Measurements from ENCODE around the gene THBS3. TPM values are rescaled to one million over a fixed set of nuclear protein-coding genes. Genes with fewer than 3 reads are reported as not detected.

The THBS3 gene
- total and polyA plus RNA-seq, 9 of the 15 experiments (the other 6 are each of a cell fraction or from before 2014, with no cell fraction given), result 0.59 to 8.3 (median 3.2) TPM

DNA sequence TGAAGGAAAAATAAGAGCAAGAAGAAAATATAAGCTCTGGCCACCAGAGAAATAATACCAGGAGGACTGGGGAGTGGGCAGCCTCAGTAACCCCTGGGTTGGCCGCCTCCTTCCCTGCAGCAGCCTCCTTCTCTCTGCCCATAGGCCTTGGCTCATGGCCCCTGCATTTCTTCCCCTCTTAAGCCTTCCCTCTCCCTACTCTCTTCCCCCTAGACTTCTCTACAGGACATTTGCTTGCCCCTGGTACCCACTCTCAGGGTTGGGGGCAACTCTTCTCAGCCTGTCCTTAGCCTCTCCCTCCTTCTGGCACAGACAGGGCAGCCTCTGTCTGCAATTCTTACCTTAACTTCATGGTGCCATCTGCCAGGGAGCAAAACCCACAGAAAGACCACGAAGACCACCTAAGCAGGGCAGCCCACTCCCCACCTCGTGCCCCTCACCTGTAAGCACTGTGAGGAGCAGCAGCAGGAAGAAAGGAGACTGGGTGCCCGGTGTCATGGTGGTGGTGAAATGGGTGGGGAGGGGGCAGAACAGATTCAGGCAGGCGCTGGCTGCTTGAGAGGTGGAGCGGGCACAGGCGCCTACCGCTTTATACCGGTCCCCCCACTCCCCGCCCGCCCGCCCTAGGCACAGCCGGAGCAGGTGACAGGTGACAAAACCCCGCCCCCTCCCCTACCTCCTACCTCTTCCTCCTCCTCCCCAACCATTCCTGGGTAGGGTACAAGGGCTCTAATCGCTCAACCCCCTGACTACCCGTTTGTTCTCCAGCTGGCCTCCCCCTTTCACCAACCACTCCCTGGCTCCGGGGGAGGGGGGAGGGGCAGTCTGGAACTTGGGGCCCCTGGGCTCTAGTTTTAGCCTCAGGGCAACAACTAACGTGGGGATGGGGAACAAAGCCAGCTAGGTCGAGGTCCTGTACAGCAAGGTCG lies 15.1 kb downstream of the THBS3 start (continued):
- TF ChIP-seq MCM3 (IDR thresholded peaks at IDR 0.05) (no peak), TGIF2 (CRISPR knock-in tag; IDR thresholded peaks at IDR 0.05) (no peak), ZNF77 (CRISPR knock-in tag; IDR thresholded peaks at IDR 0.05) (no peak), XRCC3 (IDR thresholded peaks at IDR 0.05) (no peak), TAF15 (IDR thresholded peaks at IDR 0.05; ENCODE audit: low read depth, low read length) (no peak), NCOR1 (IDR thresholded peaks at IDR 0.05) (no peak), PTTG1 (tag; IDR thresholded peaks at IDR 0.05; ENCODE audit: low read depth) (no peak), CCNT2 (IDR thresholded peaks at IDR 0.05; ENCODE audit: borderline replicate concordance, extremely low read depth, insufficient read length, low read depth, low read length) (no peak), NRF1 (conservative IDR thresholded peaks at IDR 0.05 in 1 of 2, IDR thresholded peaks at IDR 0.05 in 1 of 2) (no peak), NFATC3 (IDR thresholded peaks at IDR 0.05) (no peak)
- TF ChIP-seq, protein P1, sequence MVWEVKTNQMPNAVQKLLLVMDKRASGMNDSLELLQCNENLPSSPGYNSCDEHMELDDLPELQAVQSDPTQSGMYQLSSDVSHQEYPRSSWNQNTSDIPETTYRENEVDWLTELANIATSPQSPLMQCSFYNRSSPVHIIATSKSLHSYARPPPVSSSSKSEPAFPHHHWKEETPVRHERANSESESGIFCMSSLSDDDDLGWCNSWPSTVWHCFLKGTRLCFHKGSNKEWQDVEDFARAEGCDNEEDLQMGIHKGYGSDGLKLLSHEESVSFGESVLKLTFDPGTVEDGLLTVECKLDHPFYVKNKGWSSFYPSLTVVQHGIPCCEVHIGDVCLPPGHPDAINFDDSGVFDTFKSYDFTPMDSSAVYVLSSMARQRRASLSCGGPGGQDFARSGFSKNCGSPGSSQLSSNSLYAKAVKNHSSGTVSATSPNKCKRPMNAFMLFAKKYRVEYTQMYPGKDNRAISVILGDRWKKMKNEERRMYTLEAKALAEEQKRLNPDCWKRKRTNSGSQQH (CRISPR knock-in tag; IDR thresholded peaks at IDR 0.05), result no peak
- TF ChIP-seq, protein P2, sequence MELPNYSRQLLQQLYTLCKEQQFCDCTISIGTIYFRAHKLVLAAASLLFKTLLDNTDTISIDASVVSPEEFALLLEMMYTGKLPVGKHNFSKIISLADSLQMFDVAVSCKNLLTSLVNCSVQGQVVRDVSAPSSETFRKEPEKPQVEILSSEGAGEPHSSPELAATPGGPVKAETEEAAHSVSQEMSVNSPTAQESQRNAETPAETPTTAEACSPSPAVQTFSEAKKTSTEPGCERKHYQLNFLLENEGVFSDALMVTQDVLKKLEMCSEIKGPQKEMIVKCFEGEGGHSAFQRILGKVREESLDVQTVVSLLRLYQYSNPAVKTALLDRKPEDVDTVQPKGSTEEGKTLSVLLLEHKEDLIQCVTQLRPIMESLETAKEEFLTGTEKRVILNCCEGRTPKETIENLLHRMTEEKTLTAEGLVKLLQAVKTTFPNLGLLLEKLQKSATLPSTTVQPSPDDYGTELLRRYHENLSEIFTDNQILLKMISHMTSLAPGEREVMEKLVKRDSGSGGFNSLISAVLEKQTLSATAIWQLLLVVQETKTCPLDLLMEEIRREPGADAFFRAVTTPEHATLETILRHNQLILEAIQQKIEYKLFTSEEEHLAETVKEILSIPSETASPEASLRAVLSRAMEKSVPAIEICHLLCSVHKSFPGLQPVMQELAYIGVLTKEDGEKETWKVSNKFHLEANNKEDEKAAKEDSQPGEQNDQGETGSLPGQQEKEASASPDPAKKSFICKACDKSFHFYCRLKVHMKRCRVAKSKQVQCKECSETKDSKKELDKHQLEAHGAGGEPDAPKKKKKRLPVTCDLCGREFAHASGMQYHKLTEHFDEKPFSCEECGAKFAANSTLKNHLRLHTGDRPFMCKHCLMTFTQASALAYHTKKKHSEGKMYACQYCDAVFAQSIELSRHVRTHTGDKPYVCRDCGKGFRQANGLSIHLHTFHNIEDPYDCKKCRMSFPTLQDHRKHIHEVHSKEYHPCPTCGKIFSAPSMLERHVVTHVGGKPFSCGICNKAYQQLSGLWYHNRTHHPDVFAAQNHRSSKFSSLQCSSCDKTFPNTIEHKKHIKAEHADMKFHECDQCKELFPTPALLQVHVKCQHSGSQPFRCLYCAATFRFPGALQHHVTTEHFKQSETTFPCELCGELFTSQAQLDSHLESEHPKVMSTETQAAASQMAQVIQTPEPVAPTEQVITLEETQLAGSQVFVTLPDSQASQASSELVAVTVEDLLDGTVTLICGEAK (IDR thresholded peaks at IDR 0.05), result no peak
- TF ChIP-seq, protein P2 (CRISPR knock-in tag; IDR thresholded peaks at IDR 0.05), result no peak
- TF ChIP-seq, protein P3, sequence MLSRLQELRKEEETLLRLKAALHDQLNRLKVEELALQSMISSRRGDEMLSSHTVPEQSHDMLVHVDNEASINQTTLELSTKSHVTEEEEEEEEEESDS (CRISPR knock-in tag; IDR thresholded peaks at IDR 0.05), result no peak
- TF ChIP-seq, protein P4, sequence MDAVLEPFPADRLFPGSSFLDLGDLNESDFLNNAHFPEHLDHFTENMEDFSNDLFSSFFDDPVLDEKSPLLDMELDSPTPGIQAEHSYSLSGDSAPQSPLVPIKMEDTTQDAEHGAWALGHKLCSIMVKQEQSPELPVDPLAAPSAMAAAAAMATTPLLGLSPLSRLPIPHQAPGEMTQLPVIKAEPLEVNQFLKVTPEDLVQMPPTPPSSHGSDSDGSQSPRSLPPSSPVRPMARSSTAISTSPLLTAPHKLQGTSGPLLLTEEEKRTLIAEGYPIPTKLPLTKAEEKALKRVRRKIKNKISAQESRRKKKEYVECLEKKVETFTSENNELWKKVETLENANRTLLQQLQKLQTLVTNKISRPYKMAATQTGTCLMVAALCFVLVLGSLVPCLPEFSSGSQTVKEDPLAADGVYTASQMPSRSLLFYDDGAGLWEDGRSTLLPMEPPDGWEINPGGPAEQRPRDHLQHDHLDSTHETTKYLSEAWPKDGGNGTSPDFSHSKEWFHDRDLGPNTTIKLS (IDR thresholded peaks at IDR 0.05; ENCODE audit: borderline replicate concordance, low read depth), result peak; percentile 51; the same call in 1 of the 2 replicates
